SHP77 treated with DMSO at 0.1 percent for 48 hours (cell line): ENCODE data around the gene FAM186B.

Experiments
- DNase-seq: peaks from one replicate; lab custom pipeline; 2025; lab: John Stamatoyannopoulos, UW

Gene FAM186B

DNA sequence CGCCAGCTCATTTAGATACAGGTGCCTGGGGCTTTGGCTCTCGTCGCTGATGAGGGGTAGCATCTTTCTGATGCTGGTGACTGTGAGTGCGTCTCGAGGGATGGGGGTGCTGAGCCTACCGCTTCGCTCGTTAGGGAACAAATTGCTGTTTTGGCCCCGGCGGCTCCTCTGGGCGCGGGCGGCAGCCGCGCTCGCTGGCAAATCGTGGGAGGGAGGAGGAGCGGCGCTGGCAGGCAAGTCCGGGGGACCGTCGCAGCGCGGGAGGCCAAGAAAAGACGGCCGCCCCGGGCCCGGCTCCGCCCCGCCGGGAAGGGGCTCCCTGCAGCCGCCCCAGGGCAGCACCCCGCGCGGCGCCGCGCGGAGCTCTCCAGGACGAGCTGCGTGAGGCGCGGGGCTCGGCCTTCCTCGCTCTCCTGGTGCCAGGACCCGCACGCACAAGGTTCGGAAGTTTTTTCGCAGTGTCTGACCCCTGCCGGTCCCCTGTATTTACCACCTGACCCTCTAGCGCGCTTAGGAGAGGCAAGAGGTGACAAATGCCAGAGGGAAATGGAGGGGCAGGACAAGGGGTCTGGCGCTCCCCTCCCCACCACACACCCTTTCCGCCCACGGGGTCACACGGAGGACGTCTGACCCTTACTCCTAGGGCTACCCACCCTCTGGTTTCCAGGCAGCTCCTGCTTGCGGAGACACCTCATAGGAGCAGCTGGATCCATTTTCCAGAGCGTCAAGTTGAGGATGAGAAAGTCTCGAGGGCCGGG is 67.5 kb downstream of the FAM186B start:
- DNase-seq, result no peak
